ACC112 (cell line): ENCODE results near the gene CLPSL2.

Experiments
- H2AFZ ChIP-seq: fragments of 200-600 bp; sonication (generic); one replicate; pipeline ENCODE4 v1.6.0; 2017; ENCODE audit warnings: antibody characterized with exemption, low read length; ENCODE audit not compliant: unreplicated experiment
- H3K27ac ChIP-seq: fragments of 200-600 bp; sonication (generic); 2 replicates; pipeline ENCODE4 v1.5.1; 2014; ENCODE audit warnings: low read depth, mild to moderate bottlenecking, antibody characterized with exemption, low read length, moderate library complexity
- H3K27me3 ChIP-seq: fragments of 200-600 bp; sonication (generic); 2 replicates; pipeline ENCODE4 v1.6.1; 2014; ENCODE audit warnings: mild to moderate bottlenecking, antibody characterized with exemption, low read length, moderate library complexity, mixed read lengths; ENCODE audit not compliant: insufficient read depth
- H3K36me3 ChIP-seq: fragments of 200-600 bp; sonication (generic); 2 replicates; pipeline ENCODE4 v1.6.1; 2016; ENCODE audit warnings: mild to moderate bottlenecking, antibody characterized with exemption, low read length, moderate library complexity, mixed read lengths; ENCODE audit not compliant: insufficient read depth
- H3K4me1 ChIP-seq: fragments of 200-600 bp; sonication (generic); one replicate; pipeline ENCODE4 v1.6.1; 2016; ENCODE audit warnings: low read length, mixed read lengths; ENCODE audit not compliant: insufficient read depth, unreplicated experiment, control insufficient read depth
- H3K4me3 ChIP-seq: fragments of 200-600 bp; sonication (generic); 2 replicates; pipeline ENCODE4 v1.5.1; 2014; ENCODE audit warnings: mild to moderate bottlenecking, low read depth, low read length
- H3K79me2 ChIP-seq: fragments of 200-600 bp; sonication (generic); one replicate; pipeline ENCODE4 v1.6.0; 2016; ENCODE audit warnings: low read length; ENCODE audit not compliant: control insufficient read depth, unreplicated experiment, insufficient read depth

The CLPSL2 gene

DNA sequence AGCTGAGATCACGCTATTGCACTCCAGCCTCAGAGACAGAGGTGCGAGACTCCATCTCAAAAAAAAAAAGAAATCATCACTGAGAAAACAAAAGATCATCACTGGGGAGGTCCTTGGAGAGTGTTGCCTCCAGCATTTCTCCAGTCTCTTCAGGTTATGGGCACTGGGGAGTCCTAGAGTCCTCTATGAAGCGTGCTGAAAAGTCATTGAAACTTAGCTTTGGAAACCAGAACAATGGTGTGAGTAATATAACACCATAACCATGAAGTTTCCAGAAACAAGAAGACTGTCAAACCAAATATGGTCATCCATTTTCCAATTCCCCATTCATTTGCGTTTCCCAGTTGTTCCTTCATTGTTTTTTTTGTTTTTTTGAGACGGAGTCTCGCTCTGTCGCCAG is 25.8 kb upstream of the CLPSL2 start:
- no peaks in the 10 kb centered on the region for H3K36me3 ChIP-seq
- no peaks in the 10 kb centered on the region for H3K4me1 ChIP-seq
- H3K4me3 ChIP-seq, result no peak overlapping the region
- no peak overlapping the region for H2AFZ ChIP-seq
- H3K27ac ChIP-seq, result no peak overlapping the region
- no peaks in the 10 kb centered on the region for H3K79me2 ChIP-seq
- H3K27me3 ChIP-seq, result no peaks in the 10 kb centered on the region; the same call in 1 of the 2 replicates

DNA sequence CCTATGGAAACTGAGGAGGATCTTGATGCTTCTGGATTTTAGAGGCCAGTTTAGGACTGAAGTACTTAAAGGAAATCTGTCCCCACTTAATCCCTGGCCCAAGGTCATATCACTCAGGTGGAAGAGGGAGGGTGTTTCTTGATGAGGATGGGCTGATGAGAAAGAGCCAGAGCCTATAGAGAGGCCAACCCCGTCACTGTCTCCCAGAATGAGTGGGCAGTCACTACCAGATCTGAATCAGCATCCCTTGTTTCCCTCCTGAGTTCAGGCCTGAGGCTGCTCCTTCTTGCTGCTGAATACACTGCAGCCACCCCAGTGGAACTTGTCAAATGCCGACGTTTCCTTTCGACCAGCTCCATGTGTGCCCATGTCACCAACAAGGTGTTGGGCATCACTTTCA is 24.8 kb upstream of the CLPSL2 start:
- no peaks in the 10 kb centered on the region for H3K4me1 ChIP-seq
- H3K4me3 ChIP-seq, result no peak overlapping the region
- no peak overlapping the region for H2AFZ ChIP-seq
- H3K36me3 ChIP-seq, result no peaks in the 10 kb centered on the region
- H3K27ac ChIP-seq, result no peak overlapping the region
- H3K27me3 ChIP-seq, result no peaks in the 10 kb centered on the region; the same call in 1 of the 2 replicates
- H3K79me2 ChIP-seq, result no peaks in the 10 kb centered on the region

DNA sequence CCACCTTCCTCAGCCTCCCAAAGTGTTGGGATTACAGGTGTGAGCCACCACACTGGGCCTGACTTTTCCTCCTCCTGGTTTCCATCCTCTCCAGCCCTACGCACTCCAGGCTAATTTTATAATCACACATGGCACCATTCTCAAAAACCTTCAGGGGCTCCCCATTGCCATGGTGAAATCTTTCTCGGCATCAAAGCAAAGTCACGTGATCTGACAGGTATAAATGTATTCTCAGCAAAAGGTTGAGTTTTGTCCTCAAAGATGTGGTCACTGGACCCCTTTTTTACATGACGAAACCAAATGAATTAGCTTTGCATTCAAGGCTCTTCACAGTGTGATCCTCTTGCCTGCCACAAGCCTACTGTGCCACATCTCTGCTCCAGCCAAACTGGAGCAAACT is 24.1 kb upstream of the CLPSL2 start:
- Histone ChIP-seq H3K27me3 (no peaks in the 10 kb centered on the region; the same call in 1 of the 2 replicates), H3K4me3 (no peak overlapping the region), H3K79me2 (no peaks in the 10 kb centered on the region), H3K4me1 (no peaks in the 10 kb centered on the region), H3K27ac (no peak overlapping the region), H3K36me3 (no peaks in the 10 kb centered on the region), H2AFZ (no peak overlapping the region)

DNA sequence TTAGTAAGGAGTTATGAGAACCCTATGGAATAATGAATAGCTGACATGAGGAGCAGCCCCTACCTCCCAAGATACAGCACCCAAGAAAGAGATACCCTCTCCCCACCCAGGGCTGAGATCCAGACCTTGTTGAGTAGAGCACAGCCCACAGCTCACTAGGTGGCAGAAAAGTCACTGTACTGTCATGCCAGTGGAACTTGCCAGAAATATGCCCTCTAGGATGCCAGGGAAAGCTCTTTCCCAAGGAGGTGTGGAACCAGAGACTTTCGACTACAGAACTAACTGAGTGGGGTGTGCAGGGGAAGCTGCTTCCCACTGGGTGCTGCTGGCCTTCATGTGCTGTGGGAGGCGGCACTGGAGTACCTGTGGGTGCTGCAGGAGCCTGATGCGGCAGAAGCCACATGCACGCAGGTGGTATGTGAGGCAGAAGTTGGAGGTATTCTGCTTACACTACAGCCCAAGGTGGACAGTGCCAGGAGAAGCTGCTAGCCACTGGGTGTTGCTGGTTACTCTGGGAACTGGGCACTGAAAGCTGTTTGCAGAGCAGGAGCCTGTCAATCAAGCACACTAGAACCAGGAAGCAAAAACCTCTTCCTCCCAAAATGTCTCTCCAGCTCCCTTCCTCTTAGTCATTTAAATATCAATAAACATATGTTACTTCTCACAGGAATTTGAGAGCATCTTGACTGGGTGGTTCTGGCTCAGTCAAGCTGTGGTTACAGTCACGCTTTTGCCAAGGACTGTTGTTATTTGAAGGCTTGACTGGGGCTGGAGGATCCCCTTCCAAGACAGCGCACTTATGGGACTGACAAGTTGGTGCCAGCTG is 21.7 kb upstream of the CLPSL2 start:
- no peak overlapping the region for H2AFZ ChIP-seq
- H3K27me3 ChIP-seq, result no peaks in the 10 kb centered on the region; the same call in 1 of the 2 replicates
- H3K27ac ChIP-seq, result no peak overlapping the region
- H3K4me1 ChIP-seq, result no peaks in the 10 kb centered on the region
- no peaks in the 10 kb centered on the region for H3K79me2 ChIP-seq
- H3K36me3 ChIP-seq, result no peaks in the 10 kb centered on the region
- H3K4me3 ChIP-seq, result no peak overlapping the region

DNA sequence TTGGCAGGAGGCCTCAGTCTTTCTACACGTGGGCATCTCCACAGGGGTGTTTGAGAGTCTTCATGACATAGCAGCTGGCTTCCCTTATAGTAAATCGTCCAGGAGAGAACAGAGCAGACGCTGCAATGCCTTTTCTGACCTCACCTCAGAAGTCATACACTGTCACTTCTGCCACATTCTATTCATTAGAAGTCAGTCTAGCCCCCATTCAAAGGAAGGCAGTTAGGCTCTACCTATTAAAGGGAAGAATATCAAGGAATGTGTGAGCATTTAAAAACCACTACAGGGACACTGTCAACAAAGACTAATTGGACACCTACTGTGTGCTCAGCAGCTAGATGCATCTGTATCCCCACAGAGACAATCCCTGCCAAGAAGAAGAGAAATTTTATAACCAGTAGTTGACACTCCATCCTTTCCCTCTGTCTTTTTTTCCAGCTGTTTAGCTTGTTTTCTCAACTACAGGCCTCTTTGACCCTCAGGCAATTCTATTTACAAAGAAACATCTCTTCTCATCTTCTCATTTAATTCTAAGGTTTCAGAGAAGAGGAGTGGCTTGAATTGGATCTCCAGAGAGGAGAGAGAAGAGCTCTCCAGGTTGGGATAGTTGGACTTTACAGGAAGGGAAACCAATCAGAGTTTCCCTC is 21.0 kb upstream of the CLPSL2 start:
- no peak overlapping the region for H3K27ac ChIP-seq
- H3K79me2 ChIP-seq, result no peaks in the 10 kb centered on the region
- H3K36me3 ChIP-seq, result no peaks in the 10 kb centered on the region
- H2AFZ ChIP-seq, result no peak overlapping the region
- peaks cover 2% of the 10 kb centered on the region for H3K27me3 ChIP-seq
- no peak overlapping the region for H3K4me3 ChIP-seq
- H3K4me1 ChIP-seq, result no peaks in the 10 kb centered on the region

DNA sequence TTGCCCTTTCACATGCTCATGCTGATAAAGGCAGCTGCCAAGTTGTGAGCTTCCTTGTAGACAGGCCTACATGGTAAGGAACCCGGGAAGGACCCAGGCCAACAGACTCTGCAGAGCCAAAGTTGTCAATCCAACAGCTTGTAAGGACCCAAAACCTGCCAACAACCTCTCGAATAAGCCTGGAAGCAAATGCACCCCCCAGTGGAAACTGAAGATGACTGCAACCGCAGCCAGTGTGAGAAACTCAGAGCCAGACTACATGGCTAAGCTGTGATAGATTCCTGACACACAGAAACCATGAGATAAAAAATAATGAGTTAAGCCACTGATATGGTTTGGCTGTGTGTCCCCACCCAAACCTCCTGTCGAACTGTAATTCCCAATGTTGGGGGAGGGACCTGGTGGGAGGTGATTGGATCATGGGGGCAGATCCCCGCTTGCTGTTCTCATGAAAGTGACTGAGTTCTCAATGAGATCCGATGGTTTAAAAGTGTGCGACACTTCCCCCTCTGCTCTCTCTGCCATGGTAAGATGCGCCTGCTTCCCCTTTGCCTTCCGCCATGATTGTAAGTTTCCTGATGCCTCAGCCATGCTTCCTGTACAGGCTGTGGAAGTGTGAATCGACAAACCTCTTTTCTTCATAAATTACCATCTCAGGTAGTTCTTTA is 18.8 kb upstream of the CLPSL2 start:
- no peak overlapping the region for H3K27ac ChIP-seq

DNA sequence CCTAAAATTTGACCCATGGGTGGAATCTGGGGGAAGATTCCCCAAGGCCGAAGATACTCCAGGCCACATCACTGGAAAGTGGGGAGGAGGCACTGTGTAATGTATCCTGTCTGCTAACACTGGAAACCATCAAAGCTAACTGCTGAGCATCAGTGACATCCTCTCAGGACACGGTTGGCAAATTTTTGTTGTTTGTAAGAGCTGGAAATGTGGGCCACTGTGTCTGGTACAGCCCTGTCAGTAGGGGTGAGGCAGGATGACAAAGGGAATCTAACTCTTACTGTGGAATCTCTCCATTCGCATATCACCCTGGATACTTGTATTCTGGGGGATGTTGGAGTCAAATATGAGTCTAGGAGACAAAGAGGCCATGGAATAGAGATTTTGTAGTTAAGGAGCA is 17.0 kb upstream of the CLPSL2 start:
- H2AFZ ChIP-seq, result no peak overlapping the region
- peaks cover 33% of the 10 kb centered on the region for H3K27me3 ChIP-seq
- H3K27ac ChIP-seq, result no peak overlapping the region
- H3K4me3 ChIP-seq, result no peak overlapping the region
- H3K36me3 ChIP-seq, result no peaks in the 10 kb centered on the region
- no peaks in the 10 kb centered on the region for H3K79me2 ChIP-seq
- no peaks in the 10 kb centered on the region for H3K4me1 ChIP-seq

More for the DNA sequence above, 18.8 kb upstream of the CLPSL2 start:
- Histone ChIP-seq H3K4me1 (no peaks in the 10 kb centered on the region), H3K4me3 (no peak overlapping the region), H3K36me3 (no peaks in the 10 kb centered on the region), H2AFZ (no peak overlapping the region), H3K79me2 (no peaks in the 10 kb centered on the region), H3K27me3 (peaks cover 15% of the 10 kb centered on the region)

DNA sequence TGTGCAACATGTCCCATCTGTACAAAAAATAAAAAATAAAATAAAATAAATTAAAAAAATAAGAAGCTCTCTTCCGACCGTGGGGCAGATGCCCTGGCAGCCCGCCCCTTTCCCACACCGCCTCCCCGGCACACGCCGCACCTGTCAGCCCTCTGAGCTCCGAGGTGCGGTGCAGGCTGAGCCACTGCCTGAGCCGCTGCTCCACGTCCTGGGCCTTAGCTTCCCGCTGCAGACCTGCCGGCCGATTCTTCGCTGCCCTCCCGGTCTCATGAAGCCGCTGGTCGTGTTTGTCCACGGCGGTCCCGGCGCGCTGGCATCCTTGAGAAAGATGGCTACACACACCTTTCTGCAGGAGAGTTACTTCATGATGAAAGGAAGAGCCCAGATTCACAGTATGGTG is 10.7 kb upstream of the CLPSL2 start:
- H3K79me2 ChIP-seq, result no peaks in the 10 kb centered on the region
- H3K27me3 ChIP-seq, result peaks cover 52% of the 10 kb centered on the region
- no peaks in the 10 kb centered on the region for H3K36me3 ChIP-seq
- no peaks in the 10 kb centered on the region for H3K4me1 ChIP-seq
- H3K4me3 ChIP-seq, result no peak overlapping the region
- H3K27ac ChIP-seq, result no peak overlapping the region
- no peak overlapping the region for H2AFZ ChIP-seq

DNA sequence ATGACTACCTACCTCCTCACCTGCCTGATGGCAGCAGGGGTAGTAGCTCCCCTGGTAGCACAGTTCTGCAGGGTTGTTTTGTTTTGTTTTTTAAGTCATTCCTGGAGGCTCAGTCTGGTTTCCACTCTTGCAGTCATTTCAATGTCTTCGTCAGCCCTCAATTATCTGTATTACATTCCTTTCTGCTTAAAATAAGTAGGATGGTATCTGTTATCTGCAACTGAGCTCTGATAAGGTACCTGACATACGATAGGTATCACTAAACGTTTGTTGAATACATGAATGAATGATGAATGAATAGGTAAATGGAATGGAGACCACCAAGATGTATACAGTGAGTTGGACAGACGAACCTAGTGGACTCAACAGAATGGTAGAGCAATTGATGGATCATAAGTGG is 7.2 kb upstream of the CLPSL2 start:
- Histone ChIP-seq H3K27ac (no peak overlapping the region), H2AFZ (no peak overlapping the region), H3K4me3 (no peak overlapping the region), H3K79me2 (no peaks in the 10 kb centered on the region), H3K4me1 (no peaks in the 10 kb centered on the region), H3K36me3 (no peaks in the 10 kb centered on the region), H3K27me3 (peaks cover 27% of the 10 kb centered on the region)

DNA sequence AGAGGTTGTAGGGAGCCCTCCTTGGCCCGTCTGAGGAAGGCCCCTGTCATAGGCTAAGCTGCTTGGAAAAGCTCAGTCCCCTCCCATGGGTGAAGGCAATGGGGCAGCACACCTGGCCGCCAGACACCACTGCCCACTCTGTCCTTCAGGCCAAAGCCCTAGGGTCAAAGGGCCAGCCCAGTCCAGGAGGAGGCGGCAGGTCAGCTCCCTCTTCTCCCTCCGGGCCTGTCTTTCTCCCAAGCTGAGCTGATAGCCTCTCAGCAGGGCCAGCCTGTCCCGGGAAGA is 5.1 kb upstream of the CLPSL2 start:
- Histone ChIP-seq H3K27ac (no peak overlapping the region), H3K4me3 (no peak overlapping the region), H3K4me1 (no peaks in the 10 kb centered on the region), H3K27me3 (peaks cover 21% of the 10 kb centered on the region), H3K36me3 (no peaks in the 10 kb centered on the region), H2AFZ (no peak overlapping the region), H3K79me2 (no peaks in the 10 kb centered on the region)
